Caki2 (cell line): ENCODE measurements around the gene NTM. TPM values are rescaled to one million over a fixed set of nuclear protein-coding genes. Genes with fewer than 3 reads are reported as not detected.
"Not testable (repeated sequence)": the region's sequence is repeated elsewhere in the genome, so short reads cannot be mapped to it uniquely, and the experiment has no call there.

Experiments used
- DNase-seq: peaks from one replicate; pipeline ENCODE4 v3.0.0-alpha.2; 2015; ENCODE audit warnings: low read depth
- in situ Hi-C: cut with HindIII; loops from 2 replicates; pipeline ENCODE4 v1.10.0; 2016; ENCODE audit warnings: low sequenced_read_pairs, low pct_unique_long_range_greater_than_20kb, mixed read lengths
- total RNA-seq: library from RNA; depleted of rRNA; stranded (reverse); fragments of >200 nt; shearing (Covaris generic); gene quantifications from 2 replicates; pipeline ENCODE4 v1.2.3, GENCODE V29; 2014; ENCODE audit warnings: low replicate concordance

Gene NTM
- total RNA-seq, 1 experiment from 2014 or later = not detected

DNA sequence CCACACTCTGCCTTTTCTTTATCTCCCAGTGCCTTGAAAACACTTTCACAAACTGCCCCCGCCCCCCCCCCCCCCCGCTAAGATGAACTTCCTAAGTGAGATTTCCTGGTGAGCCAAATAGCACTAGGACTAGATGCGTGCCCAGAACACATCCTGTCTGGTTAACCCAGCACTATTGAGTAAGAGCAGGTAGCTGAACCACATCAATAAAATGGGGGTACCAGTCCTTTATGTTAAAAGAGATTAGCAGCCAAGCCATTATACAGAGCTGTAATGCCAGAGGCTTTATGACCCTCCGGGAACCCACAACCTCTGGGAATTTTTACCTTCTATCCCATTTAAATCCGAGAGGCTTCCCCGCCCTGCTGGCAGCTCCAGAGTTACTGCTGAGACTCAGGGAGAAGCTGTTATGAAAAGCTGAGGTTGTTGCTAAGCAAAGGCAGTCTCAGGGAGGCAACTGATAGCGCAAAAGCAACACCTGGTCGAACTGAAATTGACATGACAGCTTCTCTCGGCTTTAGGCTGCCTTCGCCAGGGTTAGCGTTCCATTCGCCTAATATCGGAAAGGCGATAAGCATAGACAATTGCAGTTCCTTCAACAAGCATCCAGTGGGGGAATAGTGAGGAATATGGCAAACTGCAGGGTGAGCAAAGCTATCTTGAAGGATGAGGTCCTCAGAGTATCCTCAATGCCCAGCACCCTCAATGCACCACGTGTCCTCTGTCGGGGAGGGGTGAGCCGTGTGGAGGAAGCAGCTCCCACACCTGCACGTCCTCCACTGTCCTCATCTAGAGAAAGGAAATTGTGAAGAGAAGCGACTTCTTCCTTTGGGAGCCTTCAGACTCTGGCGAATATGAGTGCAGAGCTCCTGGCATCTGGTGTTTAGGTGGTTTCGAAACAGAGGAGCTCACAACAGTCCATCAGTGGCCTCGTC, 977.0 kb downstream of the NTM start:
- no peak for DNase-seq
- in situ Hi-C loops = no loop called here

DNA sequence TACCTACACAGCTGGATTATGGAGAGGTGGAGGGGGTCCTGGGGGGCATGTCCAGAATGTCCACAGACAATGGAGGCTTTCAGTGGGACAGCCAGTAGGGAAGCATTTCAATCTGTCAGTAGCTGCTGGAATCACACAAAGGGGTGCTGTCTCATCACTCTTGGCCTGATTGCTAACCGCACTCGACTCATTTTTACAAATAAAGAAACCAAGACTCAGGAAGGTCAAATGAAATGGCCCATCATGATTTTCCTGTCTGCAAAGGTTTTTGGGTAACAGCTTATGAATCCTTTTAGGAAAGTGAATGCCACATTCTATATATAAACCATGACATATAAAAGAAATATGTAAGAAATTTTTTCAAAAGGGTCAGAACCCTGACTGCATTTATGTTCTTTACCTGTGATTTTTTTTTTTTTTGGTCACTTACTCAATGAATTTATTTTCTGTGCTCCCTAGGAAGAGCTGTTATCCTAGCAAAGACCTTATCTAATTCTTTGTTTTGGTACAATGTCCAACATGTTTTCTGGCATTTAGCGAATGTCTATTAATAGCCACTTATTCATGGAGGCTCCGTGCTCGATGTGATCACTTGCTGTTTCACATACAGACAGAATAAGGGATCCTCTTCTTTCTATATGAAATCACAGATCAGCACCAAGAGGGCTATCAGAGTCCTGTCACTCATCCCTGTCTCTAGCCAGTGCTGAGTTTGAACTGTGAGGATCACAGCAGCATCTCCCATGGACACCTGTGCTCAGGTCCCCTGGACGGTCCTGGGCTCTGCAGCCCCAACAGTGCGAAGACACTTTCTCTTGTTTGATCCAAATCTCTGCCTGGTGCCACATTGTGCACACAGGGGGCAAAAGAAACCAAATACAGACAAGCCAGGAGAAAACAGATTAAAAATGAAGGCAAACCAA, 979.7 kb downstream of the NTM start:
- no peak for DNase-seq
- in situ Hi-C loops = no loop called here

DNA sequence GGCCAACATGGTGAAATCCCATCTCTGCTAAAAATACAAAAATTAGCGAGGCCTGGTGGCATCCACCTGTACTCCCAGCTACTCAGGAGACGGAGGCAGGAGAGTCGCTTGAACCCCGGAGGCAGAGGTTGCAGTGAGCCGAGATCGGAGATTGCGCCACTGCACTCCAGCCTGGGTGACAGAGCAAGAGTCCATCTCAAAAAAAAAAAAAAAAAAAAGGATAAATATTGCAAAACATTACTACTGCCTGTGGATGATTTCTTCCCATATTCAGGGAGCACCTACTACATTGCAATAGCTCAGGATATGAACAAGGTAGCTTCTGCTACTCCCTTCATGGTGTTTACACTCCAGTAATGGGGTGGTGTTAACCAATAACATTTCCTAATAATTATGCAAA, 980.6 kb downstream of the NTM start:
- DNase-seq = no peak
- in situ Hi-C loops = no loop called here

DNA sequence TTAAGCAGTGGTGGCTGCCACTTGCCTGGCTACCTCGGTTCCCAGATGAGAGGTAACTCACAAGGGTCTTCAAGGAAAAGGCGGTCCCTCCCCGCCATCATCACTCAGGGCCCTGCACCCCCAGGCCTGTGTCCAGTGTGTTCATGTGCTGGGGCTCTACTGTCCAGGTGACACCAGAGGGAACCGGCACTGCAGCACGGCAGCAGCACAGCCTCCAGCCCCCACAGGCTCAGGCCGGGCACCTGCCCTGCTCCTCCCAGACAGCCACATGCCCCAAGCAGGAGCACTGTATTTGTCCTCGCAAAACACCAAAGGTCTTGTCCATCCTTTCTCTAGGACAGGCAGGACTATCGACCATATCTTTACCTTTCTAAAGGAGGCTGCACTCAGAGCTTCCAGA, 982.1 kb downstream of the NTM start:
- in situ Hi-C loops = no loop called here
- DNase-seq = no peak

GRCh38 chr11:132353255-132353654, 982.8 kb downstream of the NTM start:
- no peak for DNase-seq
- in situ Hi-C loops = no loop called here

DNA sequence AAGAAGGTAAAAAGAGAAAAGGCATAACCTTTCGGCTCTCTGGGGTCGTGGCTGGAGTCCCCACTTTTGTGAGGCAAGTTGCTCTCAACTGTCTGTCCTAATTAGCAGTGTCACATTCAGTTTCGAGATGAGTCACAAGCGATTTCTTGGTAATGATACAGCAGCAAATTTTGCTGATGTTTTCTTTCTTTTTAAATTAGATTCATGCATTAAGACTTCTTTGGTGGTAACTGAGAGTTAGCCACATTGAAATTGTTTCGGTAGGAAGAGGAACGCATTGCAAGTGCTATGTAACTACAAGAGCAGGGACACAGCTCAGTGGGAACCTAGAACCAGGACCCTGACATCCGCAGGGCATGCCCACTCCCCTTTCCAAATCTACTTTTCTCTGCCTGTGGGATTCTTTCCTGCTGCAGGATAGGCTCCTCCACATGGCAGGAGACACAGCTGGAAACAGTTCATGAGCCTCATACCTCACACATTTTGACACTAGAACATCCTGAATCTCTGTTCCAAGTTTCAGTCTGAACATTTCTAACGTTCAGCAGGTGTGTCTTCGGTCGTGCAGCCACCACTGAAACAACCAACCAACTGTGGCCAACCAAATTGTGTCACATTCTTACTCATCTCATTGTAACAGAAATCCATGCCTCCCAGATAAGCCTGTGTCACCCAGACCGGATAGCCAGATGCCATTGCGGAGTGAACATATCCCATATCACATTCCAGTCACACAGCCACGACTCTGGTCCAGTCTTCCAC, 987.6 kb downstream of the NTM start:
- no peak for DNase-seq
- in situ Hi-C loops = no loop called here

DNA sequence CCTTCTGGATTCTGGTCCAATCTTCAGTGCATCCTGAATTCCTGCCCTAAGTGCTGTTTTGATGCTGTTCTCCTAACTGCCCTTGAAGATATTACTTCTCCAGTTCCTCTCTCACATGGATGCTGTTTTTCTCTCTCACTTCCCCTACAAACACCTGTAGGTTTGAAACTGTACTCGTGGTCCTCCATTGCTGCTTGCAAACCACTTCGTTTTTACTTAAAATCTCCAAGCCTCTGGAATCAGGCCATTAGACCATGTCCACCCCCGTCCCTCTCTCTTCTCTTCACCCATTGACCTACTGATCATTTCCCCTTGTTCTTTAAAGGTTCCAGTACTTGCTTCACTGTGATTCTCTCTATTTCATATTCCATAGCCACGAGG, 988.1 kb downstream of the NTM start:
- no peak for DNase-seq
- in situ Hi-C loops = no loop called here

DNA sequence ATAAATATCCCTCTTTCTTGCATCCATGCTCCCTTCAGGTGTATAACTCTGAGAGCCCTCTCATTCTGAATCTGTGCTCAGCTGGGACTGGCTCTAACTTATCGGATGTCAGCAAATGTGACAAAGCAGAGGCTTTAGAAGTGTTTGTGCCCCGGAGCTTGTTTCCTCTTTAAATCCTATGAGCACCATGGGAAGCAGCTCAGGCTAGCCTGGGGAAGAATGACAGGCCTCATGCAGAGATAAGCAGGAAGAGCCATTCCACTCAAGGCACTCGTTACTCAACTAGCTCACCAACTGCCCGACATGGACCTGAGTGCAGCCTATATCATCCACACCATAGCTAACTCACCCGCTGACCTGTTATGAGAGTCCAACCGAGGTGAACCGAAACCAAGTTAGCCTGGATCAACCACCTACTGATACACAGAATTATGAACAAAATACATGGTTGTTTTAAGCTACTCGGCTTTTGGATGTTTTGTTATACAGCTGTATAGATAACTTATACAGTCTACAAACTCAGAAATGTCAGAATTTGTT, 990.7 kb downstream of the NTM start:
- in situ Hi-C loops = no loop called here
- DNase-seq = no peak

- in situ Hi-C loops = no loop called here
- no peak for DNase-seq
Measured at GRCh38 chr11:132365650-132366049, 995.2 kb downstream of the NTM start.

DNA sequence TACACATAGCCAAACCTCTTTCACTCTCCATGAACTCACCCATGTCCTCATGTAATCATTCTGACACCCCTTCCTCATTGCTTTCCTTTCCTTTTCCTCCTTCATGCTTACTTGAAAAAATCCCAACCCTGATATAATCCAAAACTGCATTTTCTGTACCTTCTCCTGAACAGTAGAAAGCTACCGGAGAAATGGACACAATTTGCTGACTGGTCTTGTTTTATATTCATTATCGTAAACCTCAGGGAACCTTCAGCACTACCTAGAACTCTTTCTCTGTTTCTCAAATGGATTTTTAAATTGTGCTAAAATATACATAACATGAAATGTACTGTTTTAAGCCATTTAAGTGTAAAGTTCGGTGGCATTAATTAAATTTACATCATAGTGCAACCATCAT, 996.9 kb downstream of the NTM start:
- in situ Hi-C loops = no loop called here

GRCh38 chr11:132370114-132370513, 999.7 kb downstream of the NTM start:
- in situ Hi-C loops = not testable (repeated sequence)

More for the DNA sequence above, 996.9 kb downstream of the NTM start:
- DNase-seq = no peak

DNA sequence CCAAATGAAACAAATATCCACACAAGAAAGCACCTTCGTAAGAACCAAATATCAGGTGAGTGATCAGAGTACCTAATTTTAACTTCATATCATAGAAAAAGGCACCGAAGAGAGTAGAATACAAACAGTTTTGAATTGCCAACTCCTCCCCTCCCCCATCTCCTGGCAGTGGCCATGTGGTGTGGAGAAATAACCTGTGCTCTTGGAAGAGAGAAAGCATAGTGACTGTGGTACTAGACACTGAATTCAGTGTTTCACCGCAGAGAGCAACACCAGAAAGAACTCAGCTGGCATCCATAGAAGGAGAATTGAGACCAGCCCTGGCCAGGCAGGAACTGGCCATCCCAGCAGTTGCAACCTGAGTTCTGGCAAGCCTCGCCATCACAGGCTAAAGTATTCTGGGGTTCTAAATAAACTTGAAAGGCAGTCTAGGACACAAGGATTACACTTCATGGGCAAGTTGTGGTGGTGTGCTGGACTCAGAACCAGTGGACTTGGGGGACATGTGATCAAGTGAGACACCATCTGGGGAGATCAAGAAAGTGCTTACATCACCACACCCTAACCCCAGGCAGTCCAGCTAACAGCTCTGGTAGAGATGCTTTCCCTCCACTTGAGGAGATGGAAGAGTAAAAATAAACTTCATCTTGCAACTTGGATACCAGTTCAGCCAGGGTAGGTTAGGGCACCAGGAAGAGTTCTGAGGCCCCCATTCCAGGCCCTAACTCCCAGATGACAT, 1003.2 kb downstream of the NTM start:
- in situ Hi-C loops = no loop called here
- no peak for DNase-seq

More at GRCh38 chr11:132370114-132370513, 999.7 kb downstream of the NTM start:
- not testable (repeated sequence) for DNase-seq

DNA sequence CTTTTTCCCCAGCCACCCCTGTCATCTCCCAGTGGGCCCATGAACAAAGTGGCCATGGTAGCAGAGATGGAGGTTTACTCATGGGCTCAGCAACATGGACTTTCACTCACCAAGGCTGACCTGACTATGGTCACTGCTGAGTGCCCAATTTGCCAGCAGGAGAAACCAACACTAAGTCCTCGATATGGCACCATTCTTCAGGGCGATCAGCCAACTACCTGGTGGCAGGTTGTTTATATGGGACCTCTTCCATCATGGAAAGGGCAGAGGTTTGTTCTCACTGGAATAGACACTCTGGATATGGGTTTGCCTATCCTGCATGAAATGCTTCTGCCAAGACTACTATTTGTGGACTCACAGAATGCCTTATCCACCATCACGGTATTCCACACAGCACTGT, 1009.1 kb downstream of the NTM start:
- no peak for DNase-seq
- in situ Hi-C loops = no loop called here
